Kidney tubule cell (primary cell): ENCODE measurements around the gene PTBP1.

Source experiments
- DNase-seq: peaks from one replicate; pipeline ENCODE4 v3.0.0-alpha.2; 2018; ENCODE audit warnings: low spot score

PTBP1 gene

DNA sequence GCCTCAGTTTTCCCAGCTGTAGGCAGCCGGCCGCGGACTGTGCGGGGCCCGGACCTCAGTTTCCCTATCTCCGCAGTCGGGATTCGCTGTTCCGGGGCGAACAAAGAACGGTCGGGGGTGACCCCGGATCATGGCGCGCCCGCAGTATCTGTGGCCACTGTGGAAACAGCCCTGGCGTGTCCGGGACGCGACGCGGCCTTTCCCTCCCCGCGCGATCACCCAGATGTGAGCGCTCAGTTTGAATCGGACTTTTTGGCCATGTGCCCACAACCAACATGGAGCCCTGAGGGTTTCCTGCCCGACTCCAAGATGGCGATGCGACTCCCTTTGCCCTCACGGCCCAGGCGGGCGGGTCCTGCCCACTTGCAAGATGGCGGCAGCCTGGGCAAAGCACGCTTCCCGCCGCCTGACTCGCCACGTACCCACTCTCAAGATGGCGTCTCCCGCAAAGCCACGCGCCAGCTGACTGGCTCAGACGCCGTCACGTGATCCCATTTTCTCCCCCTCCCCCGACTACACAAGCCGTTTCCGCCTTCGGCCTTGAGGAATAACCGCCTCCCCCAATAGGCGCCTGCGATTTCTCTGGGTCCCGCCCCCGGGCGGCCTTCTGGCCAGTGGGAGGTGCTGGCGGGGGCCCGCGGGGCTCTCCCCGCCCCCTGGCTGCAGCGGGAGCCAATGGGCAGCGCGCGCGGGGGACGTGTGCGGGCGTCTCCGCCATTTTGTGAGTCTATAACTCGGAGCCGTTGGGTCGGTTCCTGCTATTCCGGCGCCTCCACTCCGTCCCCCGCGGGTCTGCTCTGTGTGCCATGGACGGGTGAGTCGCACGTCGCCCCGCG is at the start of gene PTBP1:
TSS of gene PTBP1 (plus strand) at position 761 of the 836 bp plus-strand sequence. CDS start at position 807, 46 bp downstream.
- DNase-seq, result peak; percentile 100

DNA sequence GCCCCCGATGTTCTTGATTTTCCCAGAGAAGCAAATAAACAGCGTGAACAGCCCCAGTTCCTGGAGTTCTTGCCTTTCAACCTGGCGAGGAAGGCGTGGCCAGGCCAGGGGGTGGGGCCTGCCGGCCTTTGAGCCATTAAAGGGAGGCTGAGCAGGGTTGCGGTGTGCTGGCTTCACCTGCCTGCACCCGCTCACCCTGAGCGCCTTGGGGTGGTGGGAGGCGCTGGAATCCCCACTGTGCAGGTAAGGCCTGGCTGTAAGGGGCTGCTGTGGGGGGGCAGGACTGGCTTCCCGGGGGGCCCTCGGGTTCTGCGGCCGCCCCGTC is 49.0 kb upstream of the PTBP1 start:
- no peak for DNase-seq

DNA sequence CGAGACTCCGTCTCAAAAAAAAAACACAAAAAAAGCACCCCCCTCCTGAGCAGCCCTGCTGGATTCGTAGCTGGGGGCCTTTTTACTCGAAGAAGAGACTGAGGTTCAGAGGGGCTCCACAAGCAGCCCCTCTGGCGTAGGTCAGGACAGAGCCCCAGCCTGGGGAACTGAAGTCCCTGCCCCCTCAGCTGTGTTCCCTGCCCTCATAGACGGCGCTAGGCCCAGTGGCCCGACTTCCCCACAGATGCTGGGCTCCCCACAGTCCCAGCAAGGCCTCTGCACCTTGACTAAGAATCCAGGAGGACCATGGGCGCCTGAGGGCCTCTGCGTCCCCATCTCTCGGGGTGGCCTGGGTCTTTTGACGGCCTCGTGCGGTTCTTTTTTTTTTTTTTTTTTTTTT is 47.4 kb upstream of the PTBP1 start:
- no peak for DNase-seq

DNA sequence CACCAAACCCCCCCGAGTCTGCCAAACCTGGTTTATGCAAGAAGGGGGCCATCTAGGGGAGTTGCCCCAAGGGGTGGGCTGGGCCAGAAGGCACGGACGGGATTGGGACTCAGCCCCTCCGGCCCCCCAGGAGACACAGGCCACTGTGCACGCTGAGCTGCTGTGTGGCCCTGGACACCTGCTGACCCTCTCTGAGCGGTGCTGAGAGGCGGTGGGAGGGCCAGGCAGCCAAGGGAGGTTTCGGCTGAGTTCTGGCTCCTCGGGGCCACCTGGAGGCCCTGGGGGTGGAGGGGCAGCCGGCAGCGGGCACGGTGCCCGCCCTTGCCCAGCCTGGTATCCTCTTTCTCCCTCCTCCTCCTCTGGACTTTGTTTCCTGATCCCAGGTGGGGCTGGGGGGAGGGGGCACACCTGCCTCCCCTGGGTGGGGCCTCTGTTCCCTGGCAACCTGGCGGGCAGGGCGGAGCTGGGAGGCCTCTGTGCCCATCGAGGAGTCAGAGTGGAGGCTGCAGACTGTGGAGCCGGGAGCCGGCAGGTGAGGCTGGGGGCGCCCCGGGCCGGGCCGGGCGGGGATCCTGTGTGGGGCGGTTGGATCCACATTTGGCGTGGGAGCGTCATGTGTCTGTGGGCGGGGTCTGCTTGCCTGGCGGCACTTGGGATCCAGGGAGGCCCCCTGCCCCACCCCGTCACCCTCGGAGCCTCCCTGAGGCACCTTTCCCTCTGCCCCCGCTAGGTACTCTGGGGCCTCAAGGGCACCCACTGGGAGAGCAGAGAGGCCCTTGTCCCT is 46.4 kb upstream of the PTBP1 start, which contains the start of gene MISP:
TSS of gene MISP (plus strand) at position 473 of the 784 bp plus-strand sequence. CDS start 5,835 bp downstream, outside the sequence.
- DNase-seq, result peak; percentile 85

DNA sequence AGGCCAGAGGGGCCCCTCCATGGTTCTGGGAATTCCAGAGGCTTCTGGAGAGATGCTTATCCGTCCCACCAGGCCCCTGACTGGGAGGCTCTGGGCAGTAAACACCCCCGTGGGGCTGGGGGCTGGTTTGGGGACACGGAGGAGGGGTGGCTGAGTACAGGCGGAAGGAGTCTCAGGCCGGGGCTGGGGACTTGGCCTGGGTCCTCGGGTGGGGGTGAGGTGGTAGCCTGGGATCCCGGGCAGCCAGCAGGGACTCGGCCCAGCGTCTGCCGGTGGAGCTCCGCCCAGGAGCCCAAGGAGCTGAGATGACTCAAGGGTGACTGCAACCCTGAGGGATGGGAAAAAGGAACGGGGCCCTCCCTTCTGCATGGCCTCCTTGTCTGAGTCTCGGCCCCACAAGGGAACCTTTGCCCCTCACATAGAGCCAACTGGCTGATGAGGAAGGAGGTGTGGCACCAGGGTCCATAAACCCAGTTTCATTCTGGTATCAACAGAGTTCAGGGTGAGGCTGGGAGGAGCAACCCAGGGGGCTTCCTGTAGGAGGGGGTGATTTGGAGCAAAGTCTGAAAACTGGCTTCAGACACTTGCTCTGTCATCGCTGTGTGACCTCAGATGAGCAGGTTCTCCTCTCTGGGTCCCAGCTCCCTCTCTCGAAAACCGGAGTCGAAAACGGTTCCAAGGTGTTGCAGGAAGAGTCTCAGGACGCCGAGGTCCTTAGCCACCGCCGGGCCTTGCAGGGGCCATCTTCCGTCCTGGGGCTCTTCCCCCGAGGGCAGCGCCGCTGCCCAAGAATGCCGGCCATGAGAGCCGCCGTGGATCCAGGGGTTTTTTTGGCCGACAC is 45.5 kb upstream of the PTBP1 start:
- peak; percentile 91 for DNase-seq

DNA sequence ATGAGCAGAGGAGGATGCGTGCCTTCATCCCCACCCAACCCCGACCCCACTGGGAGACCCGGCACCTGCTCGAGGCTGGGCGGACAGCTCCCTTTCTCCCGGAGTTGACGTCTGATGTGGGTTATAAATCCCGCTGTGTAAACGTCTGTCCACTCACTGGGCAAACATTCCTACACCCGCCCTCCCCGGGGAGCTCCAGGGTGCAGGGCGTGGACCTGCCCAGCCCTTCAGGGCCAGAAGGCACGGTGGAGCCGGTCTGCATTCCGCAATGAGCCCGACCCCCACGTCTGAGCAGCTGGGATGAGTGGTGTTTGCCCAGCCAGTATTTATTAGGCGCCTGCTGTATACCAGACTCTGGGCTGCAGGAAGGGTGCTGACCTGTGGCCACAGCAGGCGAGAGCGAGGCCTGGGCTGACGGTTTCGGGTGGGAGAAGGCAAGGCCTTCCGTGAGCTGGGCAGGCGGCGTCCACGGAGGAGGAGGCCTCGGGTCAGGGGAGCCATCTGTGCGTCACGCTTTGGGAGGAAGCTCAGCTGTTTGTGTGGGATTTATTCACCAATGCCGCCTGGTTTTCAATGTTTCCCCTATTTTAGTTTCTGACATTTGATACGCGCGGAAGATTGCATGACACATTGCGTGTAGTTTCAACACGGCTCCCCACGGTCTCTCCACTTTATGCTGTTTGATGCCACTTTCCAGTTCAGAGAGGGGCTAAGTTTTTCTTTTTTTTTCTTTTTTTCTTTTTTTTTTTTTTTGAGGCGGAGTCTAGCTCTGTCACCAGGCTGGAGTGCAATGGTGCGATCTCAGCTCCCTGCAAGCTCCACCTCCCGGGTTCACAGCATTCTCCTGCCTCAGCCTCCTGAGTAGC is 44.4 kb upstream of the PTBP1 start:
- peak; percentile 92 for DNase-seq

DNA sequence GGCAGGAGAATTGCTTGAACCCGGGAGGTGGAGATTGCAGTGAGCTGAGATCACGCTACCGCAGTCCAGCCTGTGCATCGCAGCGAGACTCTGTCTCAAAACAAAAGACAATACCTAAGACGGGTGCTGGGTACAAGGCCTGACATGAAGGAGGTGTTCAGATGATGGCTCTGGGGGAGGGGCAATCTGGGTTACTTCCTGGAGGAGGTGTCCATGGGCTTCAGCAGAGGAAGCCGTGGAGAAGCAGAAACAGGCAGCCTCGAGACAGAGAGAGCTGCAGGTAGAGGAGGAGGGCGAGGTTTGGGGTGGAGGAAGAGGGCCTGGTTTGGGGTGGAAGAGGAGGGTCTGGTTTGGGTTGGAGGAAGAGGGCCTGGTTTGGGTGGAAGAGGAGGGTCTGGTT is 42.7 kb upstream of the PTBP1 start:
- no peak for DNase-seq

DNA sequence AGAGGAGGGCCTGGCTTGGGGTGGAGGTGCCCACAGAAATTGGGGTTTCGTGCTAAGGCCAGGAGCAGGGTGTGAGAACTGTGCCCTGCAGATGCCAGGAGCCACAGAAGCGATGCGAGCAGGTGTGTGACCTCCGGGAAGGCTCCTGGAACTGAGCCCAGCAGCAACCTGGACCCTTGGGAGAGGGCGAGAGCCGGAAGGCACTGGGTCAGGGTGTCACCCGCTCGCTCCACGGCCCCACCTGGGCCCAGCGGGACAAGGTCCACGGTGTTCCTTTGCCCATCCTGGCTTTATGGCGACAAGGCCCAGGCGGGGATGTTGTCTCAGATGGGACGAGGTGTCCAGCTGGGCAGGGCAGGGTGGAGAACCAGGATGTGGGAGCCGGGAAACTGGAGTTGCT is 42.2 kb upstream of the PTBP1 start:
- DNase-seq, result no peak

DNA sequence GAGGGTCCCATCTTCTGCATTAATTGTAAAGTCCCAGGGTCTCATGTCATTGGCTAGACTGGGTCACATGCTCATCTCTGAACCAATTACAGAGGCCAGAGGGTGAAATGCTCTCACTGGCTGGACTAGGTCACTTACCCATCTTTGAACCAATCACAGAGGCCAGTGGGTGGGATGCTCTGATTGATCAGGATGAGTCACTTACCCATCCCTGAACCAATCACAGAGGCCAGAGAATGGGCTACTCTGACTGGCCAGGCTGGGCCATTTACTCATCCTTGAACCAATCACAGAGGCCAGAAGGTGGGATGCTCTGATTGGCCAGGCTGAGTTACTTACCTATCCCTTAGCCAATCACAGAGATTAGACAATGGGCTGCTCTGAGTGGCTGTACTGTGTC is 41.0 kb upstream of the PTBP1 start:
- DNase-seq, result peak; percentile 72

DNA sequence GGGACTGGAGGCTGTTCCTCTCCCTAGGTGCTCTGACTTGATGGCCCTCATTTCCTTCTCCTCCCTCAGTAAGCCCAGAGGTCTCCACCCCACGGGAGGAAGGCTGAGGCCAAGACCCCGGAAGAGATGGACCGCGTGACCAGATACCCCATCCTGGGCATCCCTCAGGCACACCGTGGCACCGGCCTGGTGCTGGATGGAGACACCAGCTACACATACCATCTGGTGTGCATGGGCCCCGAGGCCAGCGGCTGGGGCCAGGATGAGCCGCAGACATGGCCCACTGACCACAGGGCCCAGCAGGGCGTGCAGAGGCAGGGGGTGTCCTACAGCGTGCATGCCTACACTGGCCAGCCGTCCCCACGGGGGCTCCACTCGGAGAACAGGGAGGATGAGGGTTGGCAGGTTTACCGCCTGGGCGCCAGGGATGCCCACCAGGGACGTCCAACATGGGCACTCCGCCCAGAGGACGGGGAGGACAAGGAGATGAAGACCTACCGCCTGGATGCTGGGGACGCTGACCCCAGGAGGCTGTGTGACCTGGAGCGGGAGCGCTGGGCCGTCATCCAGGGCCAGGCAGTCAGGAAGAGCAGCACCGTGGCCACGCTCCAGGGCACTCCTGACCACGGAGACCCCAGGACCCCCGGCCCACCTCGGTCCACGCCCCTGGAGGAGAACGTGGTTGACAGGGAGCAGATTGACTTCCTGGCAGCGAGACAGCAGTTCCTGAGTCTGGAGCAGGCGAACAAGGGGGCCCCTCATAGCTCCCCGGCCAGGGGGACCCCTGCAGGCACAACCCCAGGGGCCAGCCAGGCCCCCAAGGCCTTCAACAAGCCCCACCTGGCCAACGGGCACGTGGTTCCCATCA is 40.2 kb upstream of the PTBP1 start:
- no peak for DNase-seq

DNA sequence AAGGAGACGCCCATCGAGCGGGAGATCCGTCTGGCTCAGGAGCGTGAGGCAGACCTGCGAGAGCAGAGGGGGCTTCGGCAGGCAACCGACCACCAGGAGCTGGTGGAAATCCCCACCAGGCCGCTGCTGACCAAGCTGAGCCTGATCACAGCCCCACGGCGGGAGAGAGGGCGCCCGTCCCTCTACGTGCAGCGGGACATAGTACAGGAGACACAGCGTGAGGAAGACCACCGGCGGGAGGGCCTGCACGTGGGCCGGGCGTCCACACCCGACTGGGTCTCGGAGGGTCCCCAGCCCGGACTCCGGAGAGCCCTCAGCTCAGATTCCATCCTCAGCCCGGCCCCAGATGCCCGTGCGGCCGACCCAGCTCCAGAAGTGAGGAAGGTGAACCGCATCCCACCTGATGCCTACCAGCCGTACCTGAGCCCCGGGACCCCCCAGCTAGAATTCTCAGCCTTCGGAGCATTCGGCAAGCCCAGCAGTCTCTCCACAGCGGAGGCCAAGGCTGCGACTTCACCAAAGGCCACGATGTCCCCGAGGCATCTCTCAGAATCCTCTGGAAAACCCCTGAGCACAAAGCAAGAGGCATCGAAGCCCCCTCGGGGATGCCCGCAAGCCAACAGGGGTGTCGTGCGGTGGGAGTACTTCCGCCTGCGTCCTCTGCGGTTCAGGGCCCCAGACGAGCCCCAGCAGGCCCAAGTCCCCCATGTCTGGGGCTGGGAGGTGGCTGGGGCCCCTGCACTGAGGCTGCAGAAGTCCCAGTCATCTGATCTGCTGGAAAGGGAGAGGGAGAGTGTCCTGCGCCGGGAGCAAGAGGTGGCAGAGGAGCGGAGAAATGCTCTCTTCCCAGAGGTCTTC is 39.2 kb upstream of the PTBP1 start:
- DNase-seq, result no peak

DNA sequence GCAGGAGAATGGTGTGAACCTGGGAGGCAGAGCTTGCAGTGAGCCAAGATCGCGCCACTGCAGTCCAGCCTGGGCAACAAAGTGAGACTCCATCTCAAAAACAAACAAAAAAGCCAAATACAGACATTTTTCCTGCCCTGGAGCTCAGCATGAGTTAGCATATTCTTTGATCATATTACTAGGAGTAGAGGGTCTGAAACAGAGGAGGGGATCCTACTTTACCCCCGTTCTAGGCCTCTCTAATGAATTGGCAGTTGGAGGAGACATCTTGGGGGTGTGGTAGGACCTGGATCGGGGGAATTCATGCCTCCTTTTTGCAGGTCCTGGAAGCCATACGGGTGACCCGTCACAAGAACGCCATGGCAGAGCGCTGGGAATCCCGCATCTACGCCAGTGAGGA is 34.1 kb upstream of the PTBP1 start:
- DNase-seq, result no peak

DNA sequence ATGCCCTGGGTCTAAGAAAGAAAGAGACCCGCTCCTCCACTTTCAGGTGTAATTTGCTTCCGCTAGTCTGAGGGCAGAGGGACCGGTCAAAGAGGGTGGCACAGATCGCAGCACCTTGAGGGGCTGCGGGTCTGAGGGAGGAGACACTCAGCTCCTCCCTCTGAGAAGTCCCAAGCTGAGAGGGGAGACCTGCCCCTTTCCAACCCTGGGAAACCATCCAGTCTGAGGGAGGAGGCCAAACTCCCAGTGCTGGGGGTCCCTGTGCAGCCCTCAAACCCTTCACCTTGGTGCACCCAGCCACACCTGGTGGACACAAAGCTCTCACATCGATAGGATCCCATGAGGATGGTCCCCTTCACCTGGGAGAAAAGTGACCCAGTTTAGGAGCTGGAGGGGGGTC is 33.4 kb upstream of the PTBP1 start:
- DNase-seq, result no peak

DNA sequence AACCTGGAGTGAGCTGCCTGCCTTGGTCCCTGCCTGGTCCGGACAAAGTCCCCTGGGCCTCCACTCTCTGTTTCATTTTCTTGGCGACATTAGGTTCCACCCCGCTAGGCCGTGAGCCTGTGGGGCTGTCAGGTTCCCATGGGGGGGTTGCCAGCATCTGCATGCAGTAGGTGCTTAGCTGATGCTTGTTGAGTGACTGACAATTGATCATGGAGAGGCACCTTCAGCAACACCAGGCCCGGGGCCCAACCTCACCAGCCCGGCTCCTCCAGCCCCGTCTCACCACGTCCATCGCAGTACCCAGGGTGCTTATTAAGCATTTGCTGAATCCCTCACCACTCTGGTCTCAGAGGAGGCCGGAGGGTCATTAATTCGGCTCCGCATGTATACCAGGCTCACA is 33.0 kb upstream of the PTBP1 start:
- DNase-seq, result no peak

DNA sequence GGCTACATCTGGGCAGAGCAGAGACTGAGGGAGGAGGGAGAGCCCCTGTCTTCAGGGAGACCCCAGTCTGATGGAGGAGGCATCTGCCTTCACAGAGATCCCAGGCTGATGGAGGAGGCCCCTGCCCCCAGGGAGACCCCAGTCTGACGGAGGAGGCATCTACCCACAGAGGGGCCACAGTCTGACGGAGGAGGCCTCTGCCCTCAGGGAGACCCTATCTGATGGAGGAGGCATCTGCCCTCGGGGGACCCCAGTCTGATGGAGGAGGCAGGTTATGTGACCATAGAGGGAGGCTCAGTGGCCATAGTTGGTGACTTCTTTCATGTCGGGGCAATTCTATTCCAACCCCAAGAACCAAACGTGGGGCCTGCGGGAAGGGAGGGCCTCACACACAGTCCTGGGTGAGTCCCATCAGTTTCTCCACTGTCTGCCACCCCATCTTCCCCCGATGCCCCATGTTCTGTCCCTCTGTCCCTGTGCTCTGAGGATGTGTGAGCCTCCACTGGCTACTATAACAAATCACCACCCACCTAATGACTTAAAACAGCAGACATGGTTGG is 32.0 kb upstream of the PTBP1 start:
- DNase-seq, result no peak

DNA sequence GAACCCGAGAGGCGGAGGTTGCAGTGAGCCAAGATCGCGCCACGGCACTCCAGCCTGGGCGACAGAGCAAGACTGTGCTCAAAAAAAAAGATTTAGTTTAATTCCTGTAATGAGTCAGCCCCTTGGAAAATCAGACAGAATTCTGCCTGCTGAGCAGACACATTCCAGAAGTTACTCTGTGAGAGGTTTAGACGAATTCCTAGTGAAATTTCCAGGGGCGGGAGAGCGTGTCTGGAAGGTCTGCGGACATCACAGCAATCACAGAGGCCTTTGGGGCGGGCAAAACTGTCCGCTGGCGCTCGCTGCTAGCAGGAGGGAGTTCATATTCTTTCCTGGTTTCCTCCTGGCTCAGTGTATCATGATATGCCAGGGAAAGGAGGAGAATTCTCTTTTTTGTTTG is 28.8 kb upstream of the PTBP1 start:
- peak; percentile 93 for DNase-seq

DNA sequence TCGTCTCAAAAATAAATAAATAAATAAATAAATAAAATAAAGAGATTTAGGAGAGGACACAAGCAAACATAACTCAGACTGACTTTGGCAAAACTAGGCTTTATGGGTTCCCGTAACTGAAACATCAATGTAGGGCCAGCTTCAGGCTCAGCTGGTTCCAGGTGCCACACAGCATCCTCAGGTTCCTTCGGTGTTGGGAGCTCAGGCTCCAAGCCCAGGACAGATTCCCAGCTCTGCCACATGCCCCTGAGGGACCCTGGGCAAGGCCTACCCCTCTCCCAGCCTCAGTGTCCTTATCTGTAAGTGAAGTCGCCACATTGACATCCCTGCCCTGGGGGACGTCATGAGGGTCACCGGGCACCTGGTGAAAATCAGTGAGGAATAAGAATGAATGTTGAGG is 27.6 kb upstream of the PTBP1 start:
- DNase-seq, result no peak

DNA sequence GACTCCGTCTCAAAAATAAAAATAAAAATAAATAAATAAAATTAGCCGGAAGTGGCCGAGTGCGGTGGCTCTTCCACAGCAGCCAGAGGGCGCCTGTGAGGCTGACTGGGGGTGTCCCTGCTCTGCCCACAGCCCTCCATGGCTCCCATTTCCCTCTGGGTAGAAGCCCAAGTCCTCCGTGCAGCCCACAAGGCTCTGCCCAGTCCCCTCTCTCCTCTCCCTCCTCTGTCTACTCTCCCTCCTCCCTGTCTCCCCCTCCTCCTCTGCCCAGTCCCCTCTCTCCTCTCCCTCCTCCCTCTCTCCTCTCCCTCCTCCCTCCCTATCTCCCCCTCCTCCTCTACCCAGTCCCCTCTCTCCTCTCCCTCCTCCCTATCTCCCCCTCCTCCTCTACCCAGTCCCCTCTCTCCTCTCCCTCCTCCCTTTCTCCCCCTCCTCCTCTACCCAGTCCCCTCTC is 25.9 kb upstream of the PTBP1 start:
- DNase-seq, result peak; percentile 56

DNA sequence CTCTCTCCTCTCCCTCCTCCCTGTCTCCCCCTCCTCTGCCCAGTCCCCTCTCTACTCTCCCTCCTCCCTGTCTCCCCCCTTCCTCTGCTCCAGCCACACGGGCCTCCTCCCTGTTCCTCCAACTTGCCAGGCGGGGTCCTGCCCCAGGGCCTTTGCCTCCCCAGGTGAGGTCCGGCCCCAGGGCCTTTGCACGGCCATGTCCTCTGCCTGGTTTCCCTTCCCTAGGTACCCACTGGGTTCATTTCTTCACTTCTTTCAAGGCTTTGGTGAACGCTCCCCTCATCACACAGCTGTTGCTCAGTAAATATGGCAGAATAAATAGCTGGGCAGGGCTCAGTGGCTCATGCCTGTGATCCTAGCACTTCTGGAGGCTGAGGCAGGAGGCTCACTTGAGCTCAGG is 25.2 kb upstream of the PTBP1 start:
- no peak for DNase-seq
